Lower leg skin (tissue), 4 donors: ENCODE results near the gene FAM217B. TPM values are rescaled to one million over a fixed set of nuclear protein-coding genes. Genes with fewer than 3 reads are reported as not detected.
A peak's percentile ranks its signal among the peaks of the same experiment; 100 is the strongest.

Experiments used
- DNase-seq, 2 donors: peaks; one replicate each; pipeline ENCODE4 v3.0.0-alpha.2; 2019; ENCODE audit warnings: low spot score in 2 of 2
- H3K4me3 ChIP-seq: fragments of 200-600 bp; sonication (generic); 2 replicates; pipeline ENCODE4 v1.5.1; 2017; ENCODE audit warnings: mild to moderate bottlenecking, low read depth; ENCODE audit not compliant: poor library complexity, severe bottlenecking
- POLR2A ChIP-seq, 2 donors: fragments of 450-650 bp; IDR thresholded peaks; one replicate each; pipeline ENCODE4 v1.6.1; 2016 to 2017; ENCODE audit warnings: antibody characterized with exemption in 2 of 2, mild to moderate bottlenecking in 1 of 2, moderate library complexity in 1 of 2
- WGBS, 2 donors: methylation state at CpG; one replicate each; pipeline ENCODE4 v1.1.5; 2018; 5-methylcytosine and 5-hydroxymethylcytosine counted together
- intact Hi-C: fragments of 100-400 bp; cut with DNase I; formaldehyde crosslinking; loops from one replicate; pipeline ENCODE4 v1.15.0; 2023; ENCODE audit warnings: low total_unique reads
- total RNA-seq, 4 donors: library from RNA; depleted of rRNA; stranded (reverse); fragments of >200 nt; gene quantifications; one replicate each; pipeline ENCODE4 v1.1.0, GENCODE V29; 2016
- TF ChIP-seq, protein P1 (sequence below), 3 donors: fragments of 450-650 bp; IDR thresholded peaks; one replicate each; pipeline ENCODE4 v1.5.1; 2016; ENCODE audit warnings: antibody characterized with exemption in 3 of 3, mild to moderate bottlenecking in 3 of 3, moderate library complexity in 2 of 3

FAM217B gene
- total RNA-seq, 4 donors from 2014 or later: 3.8 to 11.3 (median 5.9) TPM

DNA sequence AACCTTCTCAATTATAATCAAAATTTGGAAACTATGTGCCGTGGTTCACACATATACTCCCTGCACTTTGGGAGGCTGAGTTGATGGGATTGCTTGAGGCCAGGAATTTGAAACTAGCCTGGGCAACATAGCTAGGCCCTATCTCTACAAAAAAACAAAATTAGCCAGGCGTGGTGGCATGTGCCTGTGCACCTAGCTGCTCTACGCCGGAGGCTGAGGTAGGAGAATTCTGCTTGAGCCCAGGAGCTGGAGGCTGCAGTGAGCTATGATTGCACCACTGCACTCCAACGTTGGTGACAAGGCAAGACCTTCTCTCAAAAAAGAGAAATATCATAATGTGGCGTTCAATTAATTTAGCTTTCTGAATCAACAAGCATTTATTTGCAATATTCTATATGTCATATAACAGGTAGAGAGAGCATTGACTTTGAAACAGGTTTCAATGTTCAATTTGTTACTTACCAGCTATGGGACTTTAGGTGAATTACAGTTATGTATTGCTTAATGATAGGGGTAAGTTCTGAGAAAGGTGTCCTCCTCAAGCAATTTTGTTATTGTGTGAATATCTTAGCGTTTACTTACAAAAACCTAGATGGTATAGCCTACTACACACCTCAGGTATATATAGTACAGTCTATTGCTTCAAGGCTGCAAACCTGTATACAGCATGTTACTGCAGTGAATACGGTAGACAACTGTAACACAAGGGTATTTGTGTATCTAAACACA is 4.6 kb upstream of the FAM217B start:
- TF ChIP-seq POLR2A (IDR thresholded peaks at IDR 0.05): no peak
- TF ChIP-seq, protein P1, sequence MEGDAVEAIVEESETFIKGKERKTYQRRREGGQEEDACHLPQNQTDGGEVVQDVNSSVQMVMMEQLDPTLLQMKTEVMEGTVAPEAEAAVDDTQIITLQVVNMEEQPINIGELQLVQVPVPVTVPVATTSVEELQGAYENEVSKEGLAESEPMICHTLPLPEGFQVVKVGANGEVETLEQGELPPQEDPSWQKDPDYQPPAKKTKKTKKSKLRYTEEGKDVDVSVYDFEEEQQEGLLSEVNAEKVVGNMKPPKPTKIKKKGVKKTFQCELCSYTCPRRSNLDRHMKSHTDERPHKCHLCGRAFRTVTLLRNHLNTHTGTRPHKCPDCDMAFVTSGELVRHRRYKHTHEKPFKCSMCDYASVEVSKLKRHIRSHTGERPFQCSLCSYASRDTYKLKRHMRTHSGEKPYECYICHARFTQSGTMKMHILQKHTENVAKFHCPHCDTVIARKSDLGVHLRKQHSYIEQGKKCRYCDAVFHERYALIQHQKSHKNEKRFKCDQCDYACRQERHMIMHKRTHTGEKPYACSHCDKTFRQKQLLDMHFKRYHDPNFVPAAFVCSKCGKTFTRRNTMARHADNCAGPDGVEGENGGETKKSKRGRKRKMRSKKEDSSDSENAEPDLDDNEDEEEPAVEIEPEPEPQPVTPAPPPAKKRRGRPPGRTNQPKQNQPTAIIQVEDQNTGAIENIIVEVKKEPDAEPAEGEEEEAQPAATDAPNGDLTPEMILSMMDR (IDR thresholded peaks at IDR 0.05): no peak
- DNase-seq: no peak
- H3K4me3 ChIP-seq: no peak overlapping the region
- intact Hi-C loops: no loop called here
- 83 to 86% methylated on average over 8 of the region's 8 CpGs for WGBS, 2 donors

DNA sequence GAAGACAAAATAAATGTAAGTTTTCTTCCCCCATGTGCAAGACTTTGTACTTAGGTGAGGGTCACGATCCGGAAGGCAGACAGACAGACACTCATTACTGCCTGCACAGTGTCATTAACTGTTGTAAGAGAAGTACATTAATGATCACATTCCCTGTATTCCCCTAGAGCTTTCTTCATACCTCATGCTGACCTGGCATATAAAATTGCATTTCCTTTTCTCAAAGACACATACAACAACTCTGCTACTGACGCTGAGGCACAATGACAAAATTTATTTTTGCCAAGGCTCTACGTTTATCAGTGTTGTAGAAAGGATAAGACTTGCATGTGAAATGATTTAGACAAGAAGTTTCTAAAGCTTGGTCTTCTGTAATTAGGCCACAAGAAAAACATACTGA is 3.8 kb upstream of the FAM217B start:
- WGBS, 2 donors: 63 to 74% methylated on average over 4 of the region's 4 CpGs
- TF ChIP-seq, protein P1 (IDR thresholded peaks at IDR 0.05): no peak
- no peak for TF ChIP-seq POLR2A (IDR thresholded peaks at IDR 0.05)
- intact Hi-C loops: no loop called here
- DNase-seq: no peak
- no peak overlapping the region for H3K4me3 ChIP-seq

DNA sequence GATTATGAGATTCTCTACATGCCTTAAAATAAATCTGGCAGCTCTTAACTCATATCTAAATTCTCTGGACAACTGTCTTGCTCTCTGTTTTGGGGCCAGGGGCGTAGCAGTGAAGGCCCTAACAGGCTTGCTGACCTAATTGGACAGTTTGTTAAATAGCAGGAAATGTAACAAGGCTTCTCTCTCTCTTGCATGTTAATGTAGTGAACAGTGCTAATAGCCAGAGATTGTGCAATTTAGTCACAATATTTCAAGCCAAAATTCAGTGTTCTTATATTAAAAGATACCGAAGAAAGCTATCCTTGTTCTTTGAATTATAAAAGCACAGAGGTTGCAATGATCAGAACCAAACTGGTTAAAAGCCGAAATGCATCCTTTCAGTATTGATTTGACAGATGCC is 3.0 kb upstream of the FAM217B start:
- no peak for DNase-seq
- intact Hi-C loops: no loop called here
- no peak overlapping the region for H3K4me3 ChIP-seq
- TF ChIP-seq, protein P1 (IDR thresholded peaks at IDR 0.05): no peak
- no peak for TF ChIP-seq POLR2A (IDR thresholded peaks at IDR 0.05)
- WGBS, 2 donors: 47 to 56% methylated on average over 3 of the region's 3 CpGs

- H3K4me3 ChIP-seq: no peak overlapping the region
- 48 to 49% methylated on average over 4 of the region's 4 CpGs for WGBS, 2 donors
- DNase-seq: no peak
- intact Hi-C loops: no loop called here
- no peak for TF ChIP-seq POLR2A (IDR thresholded peaks at IDR 0.05)
- TF ChIP-seq, protein P1 (IDR thresholded peaks at IDR 0.05): no peak
These were observed 2.0 kb upstream of the FAM217B start for GRCh38 chr20:59938221-59938620.

- no peak overlapping the region for H3K4me3 ChIP-seq
- peak in 1 of 2 donors; percentile 88 for DNase-seq
- WGBS, 2 donors: 71 to 73% methylated on average over 7 of the region's 7 CpGs
- intact Hi-C loops: no loop called here
- TF ChIP-seq, protein P1 (IDR thresholded peaks at IDR 0.05): no peak
- TF ChIP-seq POLR2A (IDR thresholded peaks at IDR 0.05): no peak
These were observed 1.5 kb upstream of the FAM217B start for GRCh38 chr20:59938696-59939051.
